HEK293 (cell line): ENCODE results near the gene ROS1.
"Not testable (repeated sequence)": the region's sequence is repeated elsewhere in the genome, so short reads cannot be mapped to it uniquely, and the experiment has no call there.

ENCODE experiments used
- CTCF ChIP-seq: fragments of 450-650 bp; formaldehyde crosslinking; IDR thresholded peaks from 2 replicates; pipeline ENCODE4 v1.5.1; 2016; ENCODE audit warnings: missing biosample characterization, missing genetic modification characterization
- KLF17 ChIP-seq: fragments of 450-650 bp; formaldehyde crosslinking; IDR thresholded peaks from 2 replicates; pipeline ENCODE4 v1.5.1; 2016; ENCODE audit warnings: missing biosample characterization, missing genetic modification characterization
- YY1 ChIP-seq: fragments of 450-650 bp; formaldehyde crosslinking; IDR thresholded peaks from 2 replicates; pipeline ENCODE4 v1.5.1; 2018; ENCODE audit warnings: missing biosample characterization, missing genetic modification characterization
- ZBTB26 ChIP-seq: fragments of 450-650 bp; formaldehyde crosslinking; optimal IDR thresholded peaks from 2 replicates; pipeline ENCODE3; 2016; ENCODE audit warnings: missing biosample characterization, mild to moderate bottlenecking, missing genetic modification characterization
- ZNF274 ChIP-seq, 2 experiments: fragments of 200-500 bp in 1 of 2; fragments of 450-650 bp in 1 of 2; sonication (Bioruptor generic) in 1 of 2; formaldehyde crosslinking in 1 of 2; IDR thresholded peaks; 2 replicates each; pipeline versions ENCODE4 v1.5.1 to v1.6.1; 2014 to 2016; ENCODE audit warnings: borderline replicate concordance in 1 of 2, inconsistent platforms in 1 of 2, low read length in 1 of 2, missing biosample characterization in 1 of 2, missing genetic modification characterization in 1 of 2
- ZNF391 ChIP-seq: fragments of 450-650 bp; formaldehyde crosslinking; IDR thresholded peaks from 2 replicates; pipeline ENCODE4 v1.5.1; 2016; ENCODE audit warnings: low read depth, missing biosample characterization, missing genetic modification characterization, borderline replicate concordance
- ZNF548 ChIP-seq: fragments of 450-650 bp; formaldehyde crosslinking; IDR thresholded peaks from 2 replicates; pipeline ENCODE4 v1.5.1; 2016; ENCODE audit warnings: missing biosample characterization, missing genetic modification characterization
- ZNF623 ChIP-seq: fragments of 450-650 bp; formaldehyde crosslinking; IDR thresholded peaks from 2 replicates; pipeline ENCODE4 v1.5.1; 2016; ENCODE audit warnings: missing biosample characterization, missing genetic modification characterization
- ZNF768 ChIP-seq: fragments of 450-650 bp; formaldehyde crosslinking; IDR thresholded peaks from 2 replicates; pipeline ENCODE4 v1.5.1; 2018; ENCODE audit warnings: missing biosample characterization, mild to moderate bottlenecking, missing genetic modification characterization
- ZNF776 ChIP-seq: fragments of 450-650 bp; formaldehyde crosslinking; IDR thresholded peaks from 2 replicates; pipeline ENCODE4 v1.5.0; 2017; ENCODE audit warnings: missing biosample characterization, missing genetic modification characterization, borderline replicate concordance

GRCh38 chr6:117244979-117245378 lies 180.8 kb downstream of the ROS1 start:
- TF ChIP-seq ZNF274 (IDR thresholded peaks at IDR 0.05; ENCODE audit: low read length); ZNF274 (tag by site-specific recombination; IDR thresholded peaks at IDR 0.05; ENCODE audit: borderline replicate concordance); ZNF768 (tag by site-specific recombination); YY1 (tag by site-specific recombination); ZNF391 (tag by site-specific recombination); KLF17 (tag by site-specific recombination); CTCF; ZNF548 (tag by site-specific recombination); ZNF776; ZBTB26 (tag by site-specific recombination); ZNF623 (tag by site-specific recombination): not testable (repeated sequence)
